Measurements from ENCODE around the gene SH3TC1.

The SH3TC1 gene

GRCh38 chr4:8217871-8218270, 18.8 kb downstream of the SH3TC1 start:
- no peak overlapping the region for H3K4me3 ChIP-seq (replicated peaks; ENCODE audit: insufficient read depth, low read length)
- H3K27ac ChIP-seq (replicated peaks), result no peak overlapping the region
- no peaks in the 10 kb centered on the region for H3K27me3 ChIP-seq (ENCODE audit: insufficient read depth, poor library complexity, severe bottlenecking)
- TF ChIP-seq SPI1 (IDR thresholded peaks at IDR 0.05; ENCODE audit: borderline replicate concordance, low read depth) (no peak), CTCF (IDR thresholded peaks at IDR 0.05; ENCODE audit: insufficient read depth, low read length) (no peak), REST (IDR thresholded peaks at IDR 0.05; ENCODE audit: insufficient replicate concordance, low read depth) (no peak), GABPA (IDR thresholded peaks at IDR 0.05; ENCODE audit: low read depth) (no peak), POLR2AphosphoS5 (IDR thresholded peaks at IDR 0.05; ENCODE audit: low read depth) (no peak)
- DNase-seq (ENCODE audit: low read depth in 1 of 2, low spot score in 1 of 2), result no peak

GRCh38 chr4:8218371-8219031, 19.4 kb downstream of the SH3TC1 start:
- no peaks in the 10 kb centered on the region for H3K27me3 ChIP-seq (ENCODE audit: insufficient read depth, poor library complexity, severe bottlenecking)
- TF ChIP-seq CTCF (IDR thresholded peaks at IDR 0.05; ENCODE audit: insufficient read depth, low read length) (no peak), REST (IDR thresholded peaks at IDR 0.05; ENCODE audit: insufficient replicate concordance, low read depth) (no peak), SPI1 (IDR thresholded peaks at IDR 0.05; ENCODE audit: borderline replicate concordance, low read depth) (no peak)
- H3K27ac ChIP-seq (replicated peaks), result no peak overlapping the region
- DNase-seq (ENCODE audit: low read depth in 1 of 2, low spot score in 1 of 2), result no peak
- no peak overlapping the region for H3K4me3 ChIP-seq (replicated peaks; ENCODE audit: insufficient read depth, low read length)

- DNase-seq (ENCODE audit: low read depth in 1 of 2, low spot score in 1 of 2), result no peak
- TF ChIP-seq GABPA (IDR thresholded peaks at IDR 0.05; ENCODE audit: low read depth), result no peak
- no peak for TF ChIP-seq CTCF (IDR thresholded peaks at IDR 0.05; ENCODE audit: insufficient read depth, low read length)
- TF ChIP-seq POLR2AphosphoS5 (IDR thresholded peaks at IDR 0.05; ENCODE audit: low read depth), result no peak
- TF ChIP-seq SPI1 (IDR thresholded peaks at IDR 0.05; ENCODE audit: borderline replicate concordance, low read depth), result no peak
- TF ChIP-seq REST (IDR thresholded peaks at IDR 0.05; ENCODE audit: insufficient replicate concordance, low read depth), result no peak
- H3K27me3 ChIP-seq (ENCODE audit: insufficient read depth, poor library complexity, severe bottlenecking), result no peaks in the 10 kb centered on the region
- no peak overlapping the region for H3K27ac ChIP-seq (replicated peaks)
- no peak overlapping the region for H3K4me3 ChIP-seq (replicated peaks; ENCODE audit: insufficient read depth, low read length)
Measured at GRCh38 chr4:8219236-8219635, 20.1 kb downstream of the SH3TC1 start.
